ENCODE results near the gene ELMO1.
A peak's percentile ranks its signal among the peaks of the same experiment; 100 is the strongest.

The ELMO1 gene

DNA sequence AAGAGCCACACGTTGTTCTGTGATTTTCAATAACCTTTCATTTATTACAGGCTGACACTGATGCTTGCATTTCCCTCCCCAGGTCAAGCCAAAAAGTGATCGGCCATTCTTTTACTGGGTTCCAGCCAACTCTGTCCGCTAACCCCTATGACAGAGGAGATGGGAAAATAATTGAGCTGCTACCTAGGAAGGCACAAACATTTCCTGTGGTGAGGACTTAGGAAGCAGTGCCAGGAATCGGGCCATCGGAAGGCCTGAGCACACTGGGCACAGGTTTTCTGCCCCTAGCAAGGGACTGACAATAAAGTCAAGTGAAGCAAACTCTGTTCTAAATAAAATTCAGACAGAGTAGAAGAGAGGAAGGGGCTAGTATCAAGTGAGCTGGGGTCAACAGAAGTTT is 411.4 kb downstream of the ELMO1 start:
- no peak for DNase-seq

DNA sequence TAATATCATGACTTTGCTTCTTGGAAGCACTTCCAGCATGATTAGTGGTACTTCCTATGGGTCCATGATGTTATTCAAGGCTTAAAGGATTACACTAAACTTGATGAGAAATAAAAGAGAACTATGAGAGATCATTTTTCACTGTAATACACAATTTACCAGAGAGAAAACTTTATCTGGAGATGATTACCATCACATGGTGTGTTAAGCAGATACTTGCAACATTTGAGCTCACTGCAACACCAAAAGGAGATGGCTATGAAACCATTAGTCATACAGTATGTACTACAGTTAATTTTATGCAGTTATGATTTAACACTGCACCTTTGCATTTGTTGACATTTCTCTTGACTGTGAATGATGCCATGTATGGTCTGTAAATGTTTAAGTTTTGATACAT is 413.0 kb downstream of the ELMO1 start:
- no peak for DNase-seq

GRCh38 chr7:37033141-37033540 is 415.5 kb downstream of the ELMO1 start:
- DNase-seq: no peak

DNA sequence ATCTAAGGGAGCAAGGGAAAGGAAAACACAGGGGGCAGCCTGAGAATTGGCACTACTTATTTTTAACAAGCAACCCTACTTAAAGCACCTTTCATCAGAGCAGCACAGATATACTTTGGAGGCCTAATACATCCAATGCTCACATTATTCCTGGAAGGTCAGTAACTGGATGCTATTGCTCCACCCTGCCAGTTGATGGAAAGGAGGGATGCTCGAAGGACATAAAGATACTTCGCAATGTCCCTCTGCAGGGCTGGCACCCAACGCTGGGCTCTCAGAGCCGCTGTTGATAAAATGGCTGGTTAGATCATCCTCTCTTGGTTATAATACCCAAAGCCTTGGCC is 416.4 kb downstream of the ELMO1 start:
- DNase-seq: no peak

DNA sequence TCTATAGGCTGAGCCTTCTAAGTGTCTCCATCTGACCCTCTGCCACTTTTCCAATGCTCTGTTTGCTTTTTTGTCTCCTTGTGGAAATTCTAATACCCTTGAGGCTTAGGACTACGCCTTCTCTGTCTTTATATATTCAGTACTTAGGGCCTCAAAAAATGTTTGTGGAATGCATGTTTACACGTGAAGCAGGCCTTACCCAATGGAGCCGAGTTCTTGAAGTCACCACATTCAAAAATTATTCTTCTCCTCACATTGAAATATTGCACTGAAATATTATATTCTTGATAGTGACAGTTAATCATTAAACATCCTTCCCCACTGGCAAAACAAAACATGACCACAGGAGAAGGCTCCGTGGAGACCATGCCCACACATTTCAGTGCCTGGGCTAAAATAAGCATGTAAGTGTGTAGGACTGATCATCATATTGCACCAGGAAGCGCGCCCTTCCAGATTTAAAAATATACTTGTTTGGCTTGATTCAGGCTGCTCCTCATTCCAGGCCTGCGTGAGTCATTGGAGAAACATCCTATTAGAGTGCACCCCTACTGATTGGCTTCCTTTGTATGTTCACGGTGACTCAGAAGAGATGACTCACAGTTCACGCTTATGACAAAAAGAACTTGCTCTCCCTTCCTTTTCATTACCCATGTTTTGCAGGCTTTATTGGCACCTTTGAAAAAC is 416.9 kb downstream of the ELMO1 start:
- DNase-seq: peak; percentile 99

DNA sequence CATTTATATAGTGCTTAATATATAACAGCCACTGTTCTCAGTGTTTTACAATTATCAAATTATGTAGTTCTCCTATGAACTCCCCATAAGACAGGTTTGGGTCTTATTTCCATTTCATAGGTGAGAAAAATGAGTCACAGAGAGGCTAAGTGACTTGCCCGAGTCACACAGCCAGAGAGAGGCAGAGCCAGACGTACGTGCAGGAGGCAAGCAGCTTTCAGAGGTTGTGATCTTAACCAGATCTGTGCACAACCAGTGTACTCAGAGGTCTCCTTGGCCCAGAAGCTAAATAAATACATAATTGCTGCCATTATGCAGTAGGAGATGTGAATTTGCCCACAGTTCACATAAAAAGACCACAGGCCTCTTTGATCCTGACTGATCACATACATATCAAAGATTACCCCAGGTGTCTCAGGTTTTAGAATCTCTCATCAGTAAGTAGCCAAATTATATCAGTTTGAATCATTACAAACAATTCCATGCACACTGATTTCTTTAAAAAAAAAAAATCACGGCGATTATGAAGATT is 419.7 kb downstream of the ELMO1 start:
- DNase-seq: no peak

GRCh38 chr7:37027557-37028341 is 420.9 kb downstream of the ELMO1 start:
- DNase-seq: no peak

DNA sequence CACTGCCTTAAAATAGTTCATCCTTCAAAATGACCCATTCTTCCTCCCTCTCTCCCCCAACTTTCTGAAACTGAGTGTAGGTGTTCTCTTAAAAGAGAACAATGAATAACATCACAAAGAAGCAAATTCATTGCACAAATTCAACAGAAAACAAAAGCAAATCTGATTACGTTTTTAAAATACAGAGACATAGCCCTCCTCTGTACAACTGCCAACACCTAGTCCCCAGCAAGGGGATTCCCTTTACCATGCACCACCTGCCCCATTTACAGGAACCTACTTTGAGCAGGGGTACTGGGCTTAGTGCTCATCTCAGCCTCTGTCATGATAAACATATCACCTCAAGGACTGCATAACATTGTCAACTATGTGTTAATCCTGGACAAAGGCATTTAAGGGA is 421.6 kb downstream of the ELMO1 start:
- DNase-seq: no peak

DNA sequence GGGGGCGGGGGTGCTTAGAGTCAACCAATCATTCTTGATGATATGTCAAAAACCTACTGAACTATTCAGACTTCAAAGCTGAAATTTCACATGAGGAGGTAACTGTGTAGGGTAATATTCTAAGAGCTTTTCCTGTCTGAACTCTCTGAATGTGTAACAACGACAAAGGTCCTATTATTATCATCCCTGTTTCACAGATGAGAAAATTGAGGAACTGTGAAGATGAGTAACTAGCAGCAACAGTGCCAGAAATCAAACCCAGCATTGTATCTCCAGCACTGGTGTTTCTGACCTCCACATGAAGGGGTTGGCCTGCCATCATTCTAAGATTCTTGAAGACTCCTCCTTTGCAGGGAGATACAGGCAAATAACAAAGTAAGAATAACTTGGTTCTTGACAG is 429.7 kb downstream of the ELMO1 start:
- DNase-seq: no peak

DNA sequence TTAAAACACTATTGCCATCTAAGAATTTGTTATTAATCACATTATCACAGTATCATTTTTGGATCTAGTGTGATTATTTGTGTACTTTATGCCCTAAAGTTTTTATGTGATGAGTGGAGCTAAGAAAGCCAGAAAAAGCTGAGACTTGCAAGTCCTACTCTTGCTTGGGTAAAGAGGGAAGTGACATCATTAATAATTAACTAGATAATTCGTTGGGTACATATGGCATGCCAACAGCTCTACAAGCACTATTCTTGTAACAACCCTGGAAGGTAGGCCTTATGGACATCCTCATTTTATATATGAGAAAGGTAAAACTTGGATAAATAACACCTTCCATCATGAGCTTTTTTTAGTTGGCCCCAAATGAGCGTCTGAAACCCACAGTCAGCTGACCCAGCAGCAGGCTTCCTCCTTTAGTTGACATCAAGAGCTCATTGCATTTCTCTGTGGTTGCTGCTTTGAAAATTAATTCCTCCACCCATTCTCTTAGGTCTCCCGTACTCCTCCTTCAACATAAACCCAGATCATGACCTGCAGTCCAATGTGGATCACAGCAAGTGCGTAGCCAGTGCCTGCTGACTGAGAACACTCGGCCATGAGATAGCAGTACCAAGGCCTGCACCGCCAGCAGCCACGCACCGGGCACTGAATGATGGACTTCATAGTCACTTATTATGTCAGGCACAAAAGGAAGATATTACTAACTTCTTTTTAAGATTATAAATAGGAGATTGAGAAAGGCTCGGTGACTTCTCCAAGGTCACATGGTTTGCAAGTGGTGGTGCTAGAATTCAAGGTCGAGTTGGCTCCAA is 432.4 kb downstream of the ELMO1 start:
- DNase-seq: no peak

DNA sequence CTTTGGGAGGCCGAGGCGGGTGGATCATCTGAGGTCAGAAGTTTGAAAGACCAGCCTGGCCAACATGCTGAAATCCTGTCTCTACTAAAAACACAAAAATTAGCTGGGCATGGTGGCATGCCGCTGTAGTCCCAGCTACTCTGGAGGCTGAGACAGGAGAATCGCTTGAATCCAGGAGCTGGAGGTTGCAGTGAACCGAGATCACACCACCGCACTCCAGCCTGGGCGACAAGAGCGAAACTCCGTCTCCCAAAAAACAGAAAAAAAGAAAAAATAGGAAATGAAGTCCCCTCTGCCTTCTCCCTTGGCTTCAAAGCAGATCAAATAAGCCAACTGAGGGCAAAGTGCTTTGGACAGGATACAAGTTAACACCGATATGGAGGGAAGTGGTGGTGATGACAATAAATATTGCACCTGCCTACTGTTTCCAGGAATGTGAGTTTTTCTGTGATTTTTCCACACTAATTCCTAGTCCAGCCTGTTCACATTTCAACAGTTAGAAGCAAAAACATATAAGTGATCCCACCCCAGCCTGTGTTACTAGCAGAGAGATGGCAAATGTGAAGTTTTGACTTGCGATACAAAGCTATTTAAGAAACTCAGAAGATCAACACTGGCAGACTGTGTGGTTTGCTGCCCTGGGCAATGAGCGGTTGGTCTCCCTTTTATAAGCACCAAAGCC is 433.2 kb downstream of the ELMO1 start:
- no peak for DNase-seq

GRCh38 chr7:37013771-37014170 is 434.9 kb downstream of the ELMO1 start:
- DNase-seq: no peak

DNA sequence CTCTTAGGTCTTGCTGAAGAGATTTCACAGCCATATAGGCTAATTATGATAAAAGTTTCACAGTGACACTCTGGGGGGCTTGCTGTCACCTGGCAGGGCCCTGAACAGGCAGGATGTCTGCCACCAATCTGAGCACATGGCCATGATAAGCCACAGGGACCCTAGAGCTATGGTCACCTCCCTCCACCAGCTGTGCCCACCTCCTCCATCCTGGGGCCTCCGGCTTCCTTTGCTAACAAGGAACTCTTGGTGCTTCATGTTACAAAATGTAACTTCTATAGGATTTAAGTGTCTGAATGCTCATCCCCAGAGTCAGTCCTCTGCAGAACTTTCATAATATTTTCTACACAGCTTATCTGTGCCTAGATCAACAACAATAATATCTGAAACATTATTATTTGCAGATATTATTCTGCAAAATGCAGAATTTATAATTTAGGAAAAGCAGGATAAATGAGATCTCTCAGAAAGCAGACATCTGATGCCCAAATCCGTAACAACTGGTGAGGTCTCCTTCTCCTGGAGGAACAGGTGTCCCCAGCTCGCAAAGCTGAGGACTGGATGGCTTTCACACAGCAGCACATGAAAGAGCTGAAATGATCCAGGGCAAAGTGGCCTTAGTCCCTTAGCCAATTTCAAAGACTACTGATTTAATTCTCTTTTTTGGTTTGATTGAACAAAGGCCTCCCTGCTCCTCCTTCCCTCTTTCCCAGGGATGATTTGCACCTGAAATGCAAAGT is 437.3 kb downstream of the ELMO1 start:
- no peak for DNase-seq

- DNase-seq: no peak
These were observed 439.5 kb downstream of the ELMO1 start for GRCh38 chr7:37009125-37009675.

GRCh38 chr7:37007691-37008090 is 441.0 kb downstream of the ELMO1 start:
- DNase-seq: no peak

- no peak for DNase-seq
These were observed 441.4 kb downstream of the ELMO1 start for GRCh38 chr7:37007268-37007667.

DNA sequence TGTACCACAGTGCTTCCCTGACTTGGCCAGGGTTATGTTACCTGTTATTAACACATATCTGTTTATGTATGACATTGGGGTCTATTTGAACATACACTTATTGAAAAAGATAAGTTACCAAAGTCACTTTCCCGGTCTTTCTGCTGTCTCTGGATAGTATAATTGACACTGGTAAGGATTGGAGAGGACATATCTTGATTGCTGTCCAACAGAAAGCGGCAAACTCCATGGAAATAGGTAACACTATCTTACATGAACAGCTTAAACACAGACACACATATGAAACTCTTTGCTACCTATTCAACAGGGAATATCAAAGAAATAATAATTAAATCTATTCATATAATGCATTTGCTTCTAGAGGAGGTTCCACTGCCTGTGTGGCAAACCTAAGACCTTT is 441.9 kb downstream of the ELMO1 start:
- DNase-seq: no peak

DNA sequence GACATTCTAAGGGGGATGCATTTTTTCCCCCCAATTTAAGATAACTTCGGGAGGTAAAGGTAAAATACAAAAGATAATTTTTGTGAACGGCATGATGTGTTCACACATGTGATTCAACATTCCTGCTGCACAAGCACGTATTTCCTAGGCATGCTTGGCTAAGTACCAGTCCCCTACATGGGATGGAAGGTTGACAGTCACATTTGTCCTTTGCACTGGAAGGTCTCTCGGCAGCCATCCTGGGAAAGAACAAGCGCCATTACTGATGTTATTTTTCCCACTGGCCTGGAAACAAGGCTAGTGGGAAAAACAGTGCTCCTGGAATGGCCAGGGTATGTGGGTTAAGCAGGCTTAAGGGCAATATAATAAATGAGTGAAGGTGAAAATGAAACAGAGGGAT is 448.2 kb downstream of the ELMO1 start:
- DNase-seq: no peak

GRCh38 chr7:36999626-37000485 is 448.8 kb downstream of the ELMO1 start:
- DNase-seq: no peak

- DNase-seq: no peak
These were observed 452.9 kb downstream of the ELMO1 start for GRCh38 chr7:36995776-36996175.
